Calu3 (cell line): ENCODE measurements around the gene ZBTB37. TPM values are rescaled to one million over a fixed set of nuclear protein-coding genes. Genes with fewer than 3 reads are reported as not detected.
A peak's percentile ranks its signal among the peaks of the same experiment; 100 is the strongest.

Experiments used
- BruUV-seq: library from RNA; stranded (reverse); fragments of 400-500 nt; replicated peaks from 2 replicates; lab custom pipeline; 2021; lab: Mats Ljungman, UMichigan
- CTCF ChIA-PET: fragments of 300-600 bp; sonication (Branson Sonifier 250); formaldehyde crosslinking; loops from one replicate; lab custom pipeline; 2022; ENCODE audit warnings: antibody characterized with exemption; lab: Charles Lee
- DNase-seq: peaks from one replicate; pipeline ENCODE4 v3.0.0; 2022
- H3K27ac Mint-ChIP-seq: one replicate; pipeline ENCODE4 v1.8.0; 2022; ENCODE audit warnings: mixed read lengths; ENCODE audit not compliant: unreplicated experiment
- H3K27me3 Mint-ChIP-seq: one replicate; pipeline ENCODE4 v1.8.0; 2022; ENCODE audit warnings: mixed read lengths; ENCODE audit not compliant: unreplicated experiment
- H3K36me3 Mint-ChIP-seq: one replicate; pipeline ENCODE4 v1.8.0; 2022; ENCODE audit warnings: mild to moderate bottlenecking, moderate library complexity, mixed read lengths; ENCODE audit not compliant: insufficient read depth, unreplicated experiment
- H3K4me1 Mint-ChIP-seq: one replicate; pipeline ENCODE4 v1.8.0; 2022; ENCODE audit warnings: mild to moderate bottlenecking, low read depth, mixed read lengths; ENCODE audit not compliant: unreplicated experiment
- H3K4me3 Mint-ChIP-seq: one replicate; pipeline ENCODE4 v1.8.0; 2022; ENCODE audit warnings: mild to moderate bottlenecking, low read depth, moderate library complexity, mixed read lengths; ENCODE audit not compliant: unreplicated experiment
- H3K9me3 Mint-ChIP-seq: one replicate; pipeline ENCODE4 v1.8.0; 2022; ENCODE audit warnings: low read depth, mixed read lengths; ENCODE audit not compliant: unreplicated experiment
- CTCF ChIP-seq: fragments of 200-600 bp; IDR thresholded peaks from one replicate; pipeline ENCODE4 v1.8.0; 2022; ENCODE audit warnings: antibody characterized with exemption; ENCODE audit not compliant: unreplicated experiment
- intact Hi-C: fragments of 100-400 bp; cut with micrococcal nuclease; formaldehyde crosslinking; loops from one replicate; pipeline ENCODE4 v1.10.0; 2022; ENCODE audit not compliant: unreplicated experiment
- total RNA-seq: library from RNA; stranded (reverse); gene quantifications from 2 replicates; pipeline ENCODE4 v1.2.3, GENCODE V29; 2022

The ZBTB37 gene
- total RNA-seq, 1 experiment from 2014 or later = 10.9 TPM

DNA sequence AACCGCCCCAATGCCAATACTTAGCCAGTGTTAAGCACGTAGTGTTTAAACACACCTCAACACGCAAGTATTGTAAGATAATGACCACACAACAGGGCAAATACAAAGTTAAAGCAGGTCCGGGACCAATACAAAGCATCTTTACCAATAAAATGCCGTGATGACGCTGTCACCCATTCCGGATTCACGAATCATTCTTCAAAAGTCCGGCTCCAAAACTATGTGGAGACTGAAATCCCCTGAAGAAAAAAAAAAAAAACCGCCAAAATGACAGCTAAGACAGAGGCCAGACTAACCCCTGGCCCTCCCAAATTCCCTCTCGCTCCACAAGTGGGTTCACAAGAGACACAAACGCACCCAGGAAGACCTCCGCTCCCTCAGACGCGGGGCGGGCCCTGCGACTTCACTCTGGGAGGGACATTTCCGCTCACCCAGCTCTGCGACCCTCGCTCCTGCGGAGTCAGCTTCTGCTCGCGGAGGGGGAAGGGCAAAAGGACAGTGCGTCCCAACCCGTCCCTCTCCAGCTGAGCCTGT is 44.3 kb upstream of the ZBTB37 start:
- H3K27ac Mint-ChIP-seq = peak overlapping the region; percentile 96
- H3K36me3 Mint-ChIP-seq = peaks cover 43% of the 10 kb centered on the region
- TSS peak; percentile 75 for BruUV-seq
- TF ChIP-seq CTCF = no peak
- H3K9me3 Mint-ChIP-seq = no peaks in the 10 kb centered on the region
- peaks cover 28% of the 10 kb centered on the region for H3K4me1 Mint-ChIP-seq
- intact Hi-C loops = loop anchor here (1.0 to 2.0 kb wide), 2 partner anchors 393 to 1079 kb away; no protein-coding TSS in a partner anchor
- no peak for DNase-seq
- CTCF ChIA-PET = interaction anchor here (0.6 to 2.6 kb wide), 12 partner anchors 44 to 1079 kb away, joined by 3 to 14 read pairs (median 5); partner anchors contain the start of genes KLHL20 and ZBTB37
- H3K27me3 Mint-ChIP-seq = no peaks in the 10 kb centered on the region
- peak overlapping the region; percentile 97 for H3K4me3 Mint-ChIP-seq

- peak; percentile 93 for DNase-seq
- intact Hi-C loops = loop anchor here (1.0 to 2.0 kb wide), 2 partner anchors 394 to 1079 kb away; no protein-coding TSS in a partner anchor
- Mint-ChIP-seq H3K27me3 (no peaks in the 10 kb centered on the region), H3K36me3 (peaks cover 43% of the 10 kb centered on the region), H3K4me3 (peak within 1 kb of the TSS; percentile 97), H3K9me3 (no peaks in the 10 kb centered on the region), H3K4me1 (peaks cover 28% of the 10 kb centered on the region), H3K27ac (peak within 1 kb of the TSS; percentile 96)
- no peak for TF ChIP-seq CTCF
- BruUV-seq = TSS peak; percentile 92
- CTCF ChIA-PET = interaction anchor here (0.6 to 2.6 kb wide), 12 partner anchors 44 to 1079 kb away, joined by 3 to 14 read pairs (median 4); partner anchors contain the start of genes KLHL20, PRDX6 and ZBTB37
Measured at GRCh38 chr1:173824315-173825081, 43.7 kb upstream of the ZBTB37 start, which contains the start of the genes CENPL and DARS2. CENPL (minus strand) TSS chr1:173824883; CDS start chr1:173811299, 13,584 bp downstream. DARS2 (plus strand) TSS chr1:173824673; CDS start chr1:173825230, 557 bp downstream.

DNA sequence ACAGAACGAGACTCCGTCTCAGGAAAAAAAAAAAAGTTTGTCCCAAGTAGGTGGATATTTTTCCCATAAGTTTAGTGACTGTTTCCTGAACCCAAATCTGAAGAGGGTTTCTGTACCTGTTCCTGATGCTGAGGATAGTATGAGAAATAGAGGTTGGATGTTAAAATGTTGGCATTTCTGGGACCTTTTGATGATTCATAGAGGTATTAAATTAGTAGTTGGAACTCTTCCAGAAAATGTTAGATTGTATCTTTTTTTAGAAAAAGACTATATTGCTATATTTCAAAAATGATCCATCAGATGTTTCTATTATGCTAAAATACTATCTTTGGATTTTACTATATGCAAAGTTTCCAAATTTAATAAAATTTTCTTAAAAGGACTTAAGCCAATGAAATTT is 40.6 kb upstream of the ZBTB37 start:
- CTCF ChIA-PET = interaction anchor here (0.6 to 0.7 kb wide), 2 partner anchors 108 to 279 kb away, joined by 3 read pairs; no protein-coding TSS in a partner anchor
- Mint-ChIP-seq H3K36me3 (peaks cover 51% of the 10 kb centered on the region), H3K9me3 (no peaks in the 10 kb centered on the region), H3K27me3 (no peaks in the 10 kb centered on the region), H3K4me1 (peaks cover 12% of the 10 kb centered on the region), H3K4me3 (no peak overlapping the region), H3K27ac (no peak overlapping the region)
- intact Hi-C loops = no loop called here
- BruUV-seq = no TSS peak
- no peak for TF ChIP-seq CTCF
- DNase-seq = no peak

- intact Hi-C loops = no loop called here
- Mint-ChIP-seq H3K36me3 (peaks cover 31% of the 10 kb centered on the region), H3K4me1 (no peaks in the 10 kb centered on the region), H3K27ac (no peak overlapping the region), H3K4me3 (no peak overlapping the region), H3K9me3 (no peaks in the 10 kb centered on the region), H3K27me3 (no peaks in the 10 kb centered on the region)
- BruUV-seq = no TSS peak
- no peak for DNase-seq
- CTCF ChIA-PET = no interaction called here
- TF ChIP-seq CTCF = no peak
Measured at GRCh38 chr1:173832748-173833147, 35.4 kb upstream of the ZBTB37 start.
